NCI-H1417 treated with DMSO at 0.1 percent for 48 hours (cell line): ENCODE measurements around the gene NDUFA11.

Source experiments
- DNase-seq: peaks from one replicate; lab custom pipeline; 2025; lab: John Stamatoyannopoulos, UW

The NDUFA11 gene

DNA sequence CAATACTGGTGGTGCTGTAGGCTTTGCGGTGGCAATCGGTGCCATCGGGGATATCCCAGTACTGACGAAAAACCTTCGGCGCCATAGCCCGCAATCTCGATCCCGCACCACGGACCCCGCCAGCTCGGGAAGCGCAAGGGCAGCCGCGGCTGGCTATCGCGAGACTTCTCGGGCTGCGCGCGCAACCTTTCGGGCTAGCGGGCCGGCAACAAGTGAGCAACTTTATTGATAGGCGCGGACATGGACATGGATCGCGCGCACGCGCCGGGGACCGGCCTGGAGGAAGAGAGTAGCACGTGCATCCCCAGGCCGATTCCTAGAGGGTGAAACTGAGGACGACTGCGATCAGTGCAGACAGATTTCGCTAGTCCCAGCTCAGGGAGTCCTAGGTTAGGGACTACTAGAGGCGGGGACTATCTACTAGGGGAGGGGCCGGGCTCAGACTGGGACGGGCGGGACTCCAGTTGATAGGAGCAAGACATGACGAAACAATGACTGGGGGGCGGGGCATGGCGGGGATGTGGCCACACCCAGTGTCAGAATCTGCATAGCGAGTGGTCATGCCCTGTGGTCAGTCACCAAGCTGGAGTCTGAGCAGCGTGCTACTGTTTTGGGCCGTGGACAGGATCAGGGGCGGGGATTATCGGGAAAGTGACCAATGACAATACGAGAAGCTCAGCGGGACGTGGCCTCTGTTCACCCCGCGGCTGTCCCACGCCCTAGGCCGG is at the start of gene NDUFA11:
NDUFA11 (minus strand) TSS at position 167 of the 728 bp plus-strand sequence; CDS start at position 85, 82 bp downstream.
- peak; percentile 91 for DNase-seq

DNA sequence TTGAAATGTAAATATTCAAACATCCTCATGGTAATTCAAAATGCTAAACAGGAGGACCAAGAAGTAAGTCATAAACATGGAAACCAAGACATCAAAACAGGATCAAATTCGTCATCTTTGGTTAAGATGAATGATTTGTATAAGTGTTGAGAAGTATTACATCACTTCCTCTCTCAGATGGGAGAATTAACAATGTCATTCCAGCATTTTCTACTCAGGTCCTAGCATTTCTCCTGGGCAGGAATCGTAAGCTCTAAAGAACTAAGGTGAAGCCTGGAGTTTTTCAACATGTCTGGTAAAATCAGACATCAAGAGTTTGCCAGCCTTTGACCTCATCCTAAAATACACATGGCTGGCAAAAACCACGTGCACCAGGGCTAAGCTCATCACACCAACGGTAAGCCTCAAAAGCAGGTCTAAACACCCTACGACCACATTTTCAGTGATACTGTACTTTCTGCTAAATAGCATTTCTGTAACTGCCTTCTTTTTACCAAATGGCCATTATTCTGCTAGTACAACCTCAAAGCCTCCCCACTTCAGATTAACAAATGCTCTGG is 49.5 kb upstream of the NDUFA11 start:
- no peak for DNase-seq

DNA sequence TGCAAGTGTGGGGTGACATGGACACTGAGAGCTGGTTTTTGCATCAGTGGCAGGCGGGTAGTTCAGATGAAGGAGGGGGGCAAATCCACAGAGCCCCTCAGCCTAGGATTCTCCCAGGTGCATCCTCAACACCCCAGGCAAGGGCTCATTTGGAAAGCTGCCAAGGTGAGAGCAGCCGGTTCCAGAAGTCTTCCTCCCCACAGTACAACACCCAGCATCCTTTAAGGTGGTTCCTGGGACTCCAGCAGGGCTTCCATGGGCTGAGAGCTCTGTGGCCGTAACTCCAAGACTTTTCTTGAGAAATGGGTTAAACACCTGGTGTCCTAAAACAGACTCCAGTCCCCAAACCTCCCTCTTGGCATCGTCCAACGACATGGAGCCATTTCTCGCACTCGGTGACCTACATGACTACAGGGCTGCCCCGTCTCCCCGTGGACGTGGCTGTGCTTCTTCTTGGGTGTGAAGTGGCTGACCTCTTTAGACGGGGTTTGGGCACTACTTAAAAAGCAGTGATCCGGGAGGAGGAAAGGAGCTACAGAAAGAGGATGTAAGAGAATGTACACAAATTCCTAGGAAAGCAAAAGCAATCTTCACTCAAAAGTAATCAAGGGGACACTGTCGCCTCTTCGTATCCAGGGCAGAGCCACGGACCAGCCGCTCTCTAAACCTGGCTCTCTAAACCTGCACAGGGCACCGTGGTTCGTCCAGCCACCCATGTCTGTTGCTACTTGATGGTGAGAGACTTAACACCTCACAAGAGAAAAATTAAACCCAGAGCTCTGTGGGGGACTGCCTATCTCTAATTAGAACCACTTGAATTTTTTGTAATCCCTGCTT is 48.8 kb upstream of the NDUFA11 start:
- DNase-seq, result no peak

DNA sequence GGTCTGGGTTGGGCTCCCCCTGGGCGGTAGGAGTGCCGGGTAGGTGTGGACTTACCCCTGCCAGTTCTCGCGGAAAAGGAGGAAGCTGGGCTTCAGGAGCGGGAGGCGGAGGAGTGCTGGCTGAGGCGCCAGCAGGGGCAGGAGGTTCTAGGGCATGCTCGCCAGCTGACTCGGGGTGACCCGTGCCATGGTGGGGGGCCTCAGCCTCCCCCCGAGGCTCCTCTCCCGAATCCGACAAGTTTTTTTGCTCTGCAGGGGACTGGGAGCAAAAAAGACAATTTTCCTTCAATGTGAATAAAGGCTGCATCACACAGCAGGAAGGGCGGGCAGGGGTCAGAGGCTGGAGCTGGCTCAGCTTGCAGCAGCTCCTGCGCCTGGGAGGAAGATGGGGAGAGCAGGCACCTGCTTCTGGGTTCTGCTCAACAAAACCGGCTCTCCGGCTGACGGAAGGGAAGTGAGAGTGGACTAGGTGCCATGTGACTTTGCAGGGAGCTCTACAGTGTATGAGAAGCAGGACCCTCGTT is 47.8 kb upstream of the NDUFA11 start:
- no peak for DNase-seq

DNA sequence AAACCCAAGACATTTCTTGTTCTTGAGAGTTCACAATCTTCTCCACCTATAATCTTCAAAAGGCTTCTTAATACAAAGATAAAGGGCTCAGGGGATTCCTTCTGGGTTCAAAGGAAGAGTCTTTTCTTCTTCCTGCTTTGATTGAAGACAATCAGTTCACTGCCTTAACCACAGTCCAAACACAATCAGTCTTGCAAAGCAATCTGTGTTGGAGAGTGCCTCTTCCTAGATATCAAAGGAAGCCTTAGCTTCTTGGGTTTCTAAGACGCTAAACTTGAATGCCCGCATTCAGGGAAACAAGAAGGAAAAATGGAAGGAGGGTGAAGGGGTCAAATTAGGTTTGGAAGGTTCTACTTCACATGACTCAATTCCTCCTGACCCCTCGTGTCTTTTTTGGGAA is 47.2 kb upstream of the NDUFA11 start:
- DNase-seq, result no peak

DNA sequence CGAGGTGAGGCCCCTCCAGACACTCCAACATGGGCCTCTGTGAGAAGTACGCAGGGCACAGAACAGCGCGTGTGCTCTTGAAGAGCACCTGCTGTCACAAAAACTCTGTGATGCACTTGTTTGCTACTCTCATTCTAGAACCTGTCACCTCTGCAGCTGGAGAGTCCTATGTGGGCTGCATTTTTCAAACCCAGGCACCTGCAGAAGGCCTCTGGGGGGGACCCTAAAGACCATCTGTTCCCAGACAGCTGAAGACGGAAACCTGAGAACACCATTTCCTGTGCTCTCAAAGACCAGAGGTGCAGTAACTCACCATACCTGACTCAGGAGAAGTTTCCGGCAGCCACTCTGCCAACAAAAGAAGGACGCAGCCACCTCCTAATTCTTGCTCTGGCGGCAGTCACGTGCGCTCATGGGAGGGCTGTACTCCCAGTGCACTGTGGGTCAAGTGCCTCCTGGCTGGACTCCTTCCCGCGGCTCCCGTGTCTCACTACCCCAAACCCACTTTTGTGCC is 46.3 kb upstream of the NDUFA11 start:
- peak; percentile 35 for DNase-seq

DNA sequence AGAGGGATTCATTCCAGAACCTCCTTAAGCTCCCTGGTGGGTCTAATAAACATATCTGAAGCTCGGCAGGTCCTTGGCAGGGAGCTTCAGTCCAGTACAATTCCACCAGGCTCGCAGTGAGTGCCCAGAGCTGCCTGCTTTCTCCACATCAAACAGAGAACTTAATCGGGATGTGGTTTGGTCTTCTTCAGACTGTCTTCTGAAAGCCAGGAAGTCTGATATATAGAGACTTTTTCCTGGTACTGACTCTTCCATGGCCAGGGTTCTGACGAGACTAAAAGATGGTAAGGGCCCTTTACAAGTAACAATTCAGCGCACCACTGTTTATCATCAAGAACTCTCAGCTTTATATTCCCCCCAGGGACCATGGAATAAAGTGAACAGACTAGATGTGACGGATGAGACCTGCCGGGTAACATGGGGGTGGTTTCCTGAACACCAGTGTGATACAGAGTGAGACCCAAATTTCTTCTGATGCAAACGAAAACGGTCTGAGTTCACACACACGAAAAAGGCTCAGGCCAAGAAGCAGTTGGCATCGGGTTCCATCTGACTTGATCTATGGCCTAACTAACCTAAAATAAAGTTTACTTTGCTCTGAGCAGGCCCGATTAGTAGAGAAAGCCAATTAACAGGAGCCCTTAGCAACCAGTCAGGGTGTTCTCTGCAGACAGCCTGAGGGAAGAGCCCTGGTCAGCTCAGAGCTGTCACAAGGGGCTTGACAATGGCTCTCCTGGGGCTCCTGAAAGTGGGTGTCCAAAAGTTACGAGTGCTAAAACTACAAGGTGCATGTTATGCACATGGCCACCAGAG is 45.4 kb upstream of the NDUFA11 start:
- DNase-seq, result no peak

DNA sequence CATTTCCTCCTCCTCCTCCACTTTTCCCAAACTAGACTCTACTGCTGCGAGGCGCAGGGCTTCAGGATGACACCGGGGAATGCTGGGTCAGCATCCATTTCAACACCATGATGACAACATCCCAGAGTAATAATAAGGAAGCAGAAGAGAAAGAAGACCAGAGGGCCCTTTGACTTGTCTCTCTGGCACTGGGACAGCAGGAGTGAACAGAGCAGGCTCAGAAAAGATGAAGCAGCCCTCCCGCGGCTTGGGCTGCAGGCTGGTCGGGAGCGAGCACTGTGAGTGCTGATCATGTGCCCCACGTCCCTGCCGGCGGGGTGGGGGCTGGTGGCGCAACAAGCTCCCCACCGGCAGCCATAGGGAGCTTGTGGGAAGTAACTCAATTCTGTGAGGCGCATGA is 43.8 kb upstream of the NDUFA11 start:
- DNase-seq, result no peak

DNA sequence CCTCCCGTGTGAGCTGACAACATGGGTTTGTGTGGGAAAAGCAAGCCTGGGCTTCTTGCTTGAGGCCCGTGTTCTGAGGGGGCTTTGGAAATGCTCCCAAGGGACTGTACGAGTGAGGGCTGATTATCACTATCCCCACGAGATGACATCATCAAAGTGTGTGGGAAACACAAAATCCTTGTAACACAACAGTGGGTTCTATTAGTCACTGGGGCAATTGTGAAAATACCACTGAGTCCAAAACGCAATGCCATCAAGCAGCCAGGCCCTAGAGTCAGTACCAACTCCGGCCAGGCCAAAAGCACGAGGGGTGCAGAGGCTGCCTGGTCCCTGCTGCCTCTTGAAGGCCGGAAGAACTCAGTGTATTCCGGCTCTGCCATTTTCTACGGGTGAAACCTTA is 40.0 kb upstream of the NDUFA11 start:
- no peak for DNase-seq

DNA sequence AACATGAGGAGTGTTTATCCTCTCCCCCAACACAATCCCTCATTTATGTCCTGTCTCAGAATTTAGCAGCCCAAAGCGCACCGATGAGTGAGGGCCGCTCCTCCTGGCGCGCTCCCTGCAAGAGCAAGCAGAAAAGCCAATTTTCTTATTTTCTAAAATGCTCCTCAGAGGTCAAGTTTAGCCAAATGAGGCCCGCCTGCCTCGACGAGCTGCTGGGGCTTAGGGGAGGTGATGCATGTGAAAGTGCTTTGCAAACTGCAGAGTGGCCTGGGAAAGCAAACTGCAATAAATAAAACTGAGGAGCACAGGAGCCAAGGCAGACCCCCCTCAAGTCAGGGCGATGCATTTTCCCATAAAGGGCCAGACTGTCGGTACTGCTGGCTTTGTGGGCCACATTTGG is 39.5 kb upstream of the NDUFA11 start:
- no peak for DNase-seq

DNA sequence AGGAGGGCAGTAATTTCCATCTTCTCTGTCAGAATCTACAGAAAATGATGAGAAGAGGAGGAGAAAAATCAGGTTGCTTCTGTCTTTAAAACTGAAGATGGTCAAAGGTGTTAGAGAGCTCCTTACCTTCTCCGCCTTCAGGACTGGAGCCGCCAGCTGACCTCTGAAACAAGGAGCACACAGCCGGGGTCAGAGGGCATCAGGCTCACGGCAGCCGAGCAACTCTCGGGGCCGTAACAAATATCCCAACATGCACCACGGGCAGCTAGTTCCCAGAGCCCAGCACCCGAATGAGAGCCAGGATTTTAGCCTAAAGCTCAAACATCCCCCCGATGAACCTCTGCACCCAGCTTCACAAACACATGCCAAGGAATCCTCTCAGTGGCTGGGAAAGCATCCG is 38.1 kb upstream of the NDUFA11 start:
- no peak for DNase-seq

DNA sequence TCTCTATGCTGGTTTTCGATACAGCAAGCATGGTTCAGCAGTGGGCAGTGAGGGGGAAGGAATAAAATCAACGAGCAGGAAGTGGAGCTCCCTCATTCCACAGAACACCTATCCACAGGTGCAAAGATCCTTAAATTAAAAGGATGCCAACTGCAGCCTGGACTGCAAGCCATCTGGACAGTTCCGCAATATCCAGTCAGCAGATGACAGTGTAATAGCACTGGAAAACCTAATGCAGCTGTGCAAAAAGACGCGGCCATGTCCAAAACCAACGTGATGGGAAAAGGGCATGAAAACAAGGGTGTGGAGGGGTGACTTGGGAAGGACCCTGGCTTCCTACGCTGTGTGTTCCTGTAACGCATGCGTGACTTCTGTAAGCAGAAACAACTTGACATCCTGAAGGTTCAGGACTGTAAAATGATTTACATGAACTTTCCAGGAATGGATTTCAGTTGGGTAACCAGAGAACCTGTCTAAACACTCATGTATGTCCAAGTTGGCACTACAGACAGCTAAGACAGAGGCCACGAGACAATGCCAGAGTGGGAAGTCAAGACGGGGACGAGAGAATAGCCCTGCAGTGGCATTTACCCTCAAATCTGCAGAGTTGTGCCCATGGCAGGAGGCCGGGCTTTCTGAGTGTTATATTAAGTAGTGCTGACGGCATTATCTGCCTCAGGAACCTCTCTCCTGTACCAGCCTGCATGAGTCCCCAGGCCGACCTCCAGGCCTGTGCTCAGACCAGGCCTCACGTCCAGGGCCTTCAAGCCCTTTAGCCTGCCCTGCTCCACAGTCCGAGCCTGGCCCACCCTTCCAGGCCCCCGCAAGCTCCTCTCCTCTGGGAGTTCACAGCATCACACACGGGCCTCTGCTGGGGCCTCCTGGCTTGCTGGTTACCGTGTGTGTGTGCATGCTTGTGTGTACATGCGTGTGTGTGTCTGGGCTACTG is 36.9 kb upstream of the NDUFA11 start:
- no peak for DNase-seq

DNA sequence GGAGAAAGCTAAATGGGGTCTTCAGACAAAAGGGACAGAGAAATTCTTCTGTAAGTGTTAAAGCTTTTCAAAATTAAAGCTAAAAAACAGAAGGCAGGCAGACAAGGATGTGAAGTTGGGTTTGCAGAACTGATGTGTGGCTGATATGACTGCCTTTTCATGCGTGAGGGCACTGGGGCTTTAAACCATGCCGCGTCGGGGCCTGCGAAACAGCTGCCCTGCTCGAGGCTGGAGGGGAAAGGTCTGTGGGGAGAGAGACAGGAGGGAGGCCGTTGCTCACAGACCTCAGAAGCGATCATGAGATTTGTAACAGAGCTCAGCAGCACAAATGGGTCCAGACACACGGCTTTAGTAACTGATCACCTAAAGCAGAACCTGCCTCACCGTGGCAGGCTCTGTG is 34.0 kb upstream of the NDUFA11 start:
- DNase-seq, result no peak

DNA sequence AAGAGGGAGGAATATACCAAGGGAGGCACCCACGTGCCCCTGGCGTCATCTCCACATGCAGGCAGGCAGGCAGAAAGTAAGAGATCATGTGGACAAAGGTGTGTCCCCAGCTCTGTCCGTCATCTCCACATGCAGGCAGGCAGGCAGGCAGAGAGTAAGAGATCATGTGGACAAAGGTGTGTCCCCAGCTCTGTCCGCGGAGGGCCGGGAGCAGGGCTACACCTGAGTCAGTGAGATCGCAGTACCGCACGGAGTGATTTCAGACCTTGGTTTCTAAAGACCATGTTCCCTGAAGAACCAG is 32.7 kb upstream of the NDUFA11 start:
- no peak for DNase-seq

DNA sequence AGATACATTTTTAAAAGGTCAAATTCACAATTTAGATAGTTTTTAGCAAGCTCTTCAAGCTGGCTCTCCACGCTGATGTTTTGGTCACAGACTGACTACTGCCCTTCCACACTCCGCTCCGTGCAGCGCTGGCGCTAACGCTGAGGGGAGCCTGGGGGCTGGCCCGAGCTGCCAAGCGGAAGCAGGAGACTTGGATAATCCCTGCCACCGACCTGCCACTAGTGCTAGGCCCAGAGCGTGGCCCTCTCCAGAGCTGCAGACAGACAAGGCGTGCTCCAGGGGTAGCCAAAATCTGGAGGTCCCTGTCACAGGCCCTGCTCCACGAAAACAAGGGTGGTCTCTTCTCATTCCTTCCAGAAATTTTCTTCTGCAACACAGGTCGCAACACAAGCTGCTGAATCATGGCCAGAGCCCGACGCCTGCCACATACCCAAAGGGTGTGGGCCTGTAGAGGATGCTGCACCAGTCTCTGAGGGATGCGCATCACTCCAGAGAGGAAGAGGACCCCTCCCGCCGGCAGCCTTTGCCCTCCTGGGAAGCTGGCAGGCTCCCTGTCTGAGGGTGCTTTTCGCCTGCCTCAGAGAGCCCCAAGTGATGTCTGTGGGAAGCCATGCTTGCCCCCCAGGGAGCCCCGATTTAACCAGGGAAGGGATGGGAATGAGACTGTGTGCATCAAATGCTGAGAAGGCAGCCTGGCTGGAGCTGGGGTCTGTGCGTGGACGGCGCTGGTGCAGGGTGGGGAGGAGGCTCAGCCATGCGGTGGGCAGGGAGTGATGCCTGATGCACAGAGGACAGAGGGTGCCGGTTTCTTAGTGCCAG is 32.1 kb upstream of the NDUFA11 start:
- no peak for DNase-seq

DNA sequence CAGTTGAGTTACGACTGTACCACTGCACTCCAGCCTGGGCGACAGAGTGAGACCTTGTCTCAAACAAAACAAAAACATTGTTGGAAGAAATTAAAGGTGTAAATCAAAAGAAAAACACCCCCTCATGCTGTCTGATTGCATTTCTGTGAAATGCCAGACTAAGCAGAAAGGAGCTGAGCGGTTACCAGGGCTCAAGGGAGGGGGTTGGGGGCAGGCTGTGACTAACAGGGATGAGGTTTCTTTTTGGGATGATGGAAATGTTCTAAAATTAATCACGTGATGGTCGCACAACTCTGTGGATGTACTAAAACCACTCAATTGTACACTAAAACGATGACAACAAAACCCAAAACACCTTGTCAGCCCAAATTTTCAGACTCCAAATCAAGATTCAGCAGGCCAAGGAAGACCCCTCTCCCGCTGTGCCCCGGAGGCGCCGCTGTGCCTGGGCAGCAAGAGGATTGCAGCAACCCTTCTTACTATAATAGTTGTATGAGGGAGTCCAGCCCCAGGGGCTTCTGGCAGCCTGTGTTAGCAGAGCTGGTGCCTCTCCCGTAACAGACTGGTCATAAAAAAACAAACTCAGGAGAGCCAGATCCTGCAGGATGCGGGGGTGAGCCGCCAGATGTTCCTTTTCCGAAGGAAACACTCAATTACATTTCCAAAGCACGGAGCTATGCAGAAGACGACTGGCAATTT is 31.3 kb upstream of the NDUFA11 start:
- DNase-seq, result no peak

DNA sequence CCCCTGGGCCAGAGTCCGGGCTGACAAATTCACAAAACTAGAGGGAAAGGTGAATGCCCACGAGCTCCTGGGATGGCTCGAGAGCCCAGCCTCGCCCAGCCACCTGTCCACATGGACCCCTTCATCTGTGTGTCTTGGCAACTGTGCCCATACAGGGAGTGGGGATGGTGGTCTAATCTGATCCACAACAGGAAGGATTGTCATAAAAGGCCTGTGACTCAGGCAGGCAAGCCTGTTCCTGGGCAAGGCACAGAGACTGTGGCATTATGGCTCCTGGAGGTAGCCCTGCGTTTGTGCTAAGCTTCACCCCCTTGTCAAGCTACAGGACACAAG is 30.4 kb upstream of the NDUFA11 start:
- no peak for DNase-seq

DNA sequence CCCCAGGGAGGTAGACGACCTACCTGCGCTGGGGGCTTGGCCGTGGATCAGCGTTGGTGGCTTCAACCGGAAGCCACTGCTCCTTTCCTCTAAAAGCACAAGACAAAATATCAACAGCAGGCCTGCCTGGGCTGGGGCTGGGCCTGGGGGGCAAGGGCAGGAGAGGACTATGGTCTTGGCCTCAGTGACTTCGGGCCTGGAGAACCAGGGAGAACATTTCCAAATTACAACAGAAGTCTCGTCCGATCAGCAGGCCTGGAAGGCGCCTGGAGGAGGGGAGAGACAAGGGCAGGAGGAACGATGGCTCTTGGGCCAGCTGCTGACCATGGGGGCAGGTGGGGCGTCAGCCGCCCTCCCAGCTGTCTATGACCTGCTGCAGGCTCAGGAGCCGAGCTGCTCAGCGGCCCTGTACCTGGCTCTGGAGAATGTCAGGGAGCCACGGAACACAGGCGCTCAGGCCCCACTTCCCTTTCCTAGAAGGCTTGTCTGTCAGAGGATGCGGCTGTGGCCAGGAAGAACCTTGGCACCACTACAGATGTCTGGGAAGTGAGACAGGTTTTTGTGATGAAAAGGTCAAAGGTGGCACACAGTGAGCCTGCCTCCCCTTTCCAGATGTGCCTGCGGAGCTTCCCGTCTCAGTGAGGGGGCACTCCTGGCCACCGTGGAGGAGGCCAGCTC is 29.9 kb upstream of the NDUFA11 start:
- no peak for DNase-seq
